Ovary (tissue), 9 donors: Measurements from ENCODE around the gene C12orf50. TPM values are rescaled to one million over a fixed set of nuclear protein-coding genes. Genes with fewer than 3 reads are reported as not detected.

Source experiments
- DNase-seq, 5 donors: peaks; one replicate each; pipeline ENCODE4 v3.0.0-alpha.2; 2019 to 2020
- H3K27ac ChIP-seq, 2 donors: fragments of 200-600 bp; one replicate each; pipeline versions ENCODE4 v1.5.1 to v1.8.0; 2019 to 2022
- H3K27me3 ChIP-seq: fragments of 200-600 bp; one replicate; pipeline ENCODE4 v1.8.0; 2022
- H3K36me3 ChIP-seq: fragments of 200-600 bp; sonication (generic); one replicate; pipeline ENCODE4 v1.5.1; 2019
- H3K4me1 ChIP-seq: one replicate; pipeline ENCODE4 v1.8.1; 2013; ENCODE audit warnings: mild to moderate bottlenecking, moderate library complexity; ENCODE audit not compliant: insufficient read depth
- H3K4me3 ChIP-seq: fragments of 200-600 bp; sonication (generic); one replicate; pipeline ENCODE4 v1.5.1; 2017
- H3K9me3 ChIP-seq, 2 donors: fragments of 200-600 bp in 1 of 2; sonication (generic) in 1 of 2; one replicate each; pipeline versions ENCODE4 v1.5.1 to v1.8.1; 2013 to 2019; ENCODE audit warnings: mild to moderate bottlenecking in 1 of 2, moderate library complexity in 1 of 2
- CTCF ChIP-seq, 3 donors: fragments of 450-650 bp in 2 of 3; fragments of 200-600 bp in 1 of 3; IDR thresholded peaks; one replicate each; pipeline versions ENCODE4 v1.5.1 to v1.8.0; 2016 to 2022; ENCODE audit warnings: antibody characterized with exemption in 3 of 3, mild to moderate bottlenecking in 1 of 3
- EP300 ChIP-seq: sonication (generic); formaldehyde crosslinking; IDR thresholded peaks from one replicate; pipeline ENCODE4 v1.6.1; 2017; ENCODE audit warnings: antibody characterized with exemption
- POLR2A ChIP-seq: fragments of 450-650 bp; IDR thresholded peaks from one replicate; pipeline ENCODE4 v1.6.1; 2017; ENCODE audit warnings: antibody characterized with exemption, mild to moderate bottlenecking, moderate library complexity
- WGBS, 3 donors: extraction: QIAGEN DNeasy Blood & Tissue Kit in 1 of 3; methylation state at CpG; one replicate each; pipeline versions ENCODE4 v1.1.5 to v1.1.7; 2013 to 2017; 5-methylcytosine and 5-hydroxymethylcytosine counted together
- intact Hi-C, 4 donors: fragments of 100-400 bp; cut with DNase I; formaldehyde crosslinking; loops; one replicate each; pipeline versions ENCODE4 v1.11.0 to v1.15.1; 2022 to 2023
- polyA plus RNA-seq, 2 donors: library from polyadenylated mRNA; stranded (reverse); fragments of 200-250 nt in 1 of 2; fragments of 350-450 nt in 1 of 2; fragmentation: Illumina TruSeq in 1 of 2; extraction: RNeasy Lipid Tissue Mini Kit (QIAGEN cat#74804) in 1 of 2; gene quantifications; one replicate each; pipeline ENCODE4 v1.2.3, GENCODE V29; 2013 to 2014
- total RNA-seq, 7 donors: library from RNA; depleted of rRNA in 2 of 7; stranded (reverse); fragments of >200 nt in 2 of 7; fragmentation: NEBNext Ultra II Directional in 3 of 7; extraction: Animal tissue kit (Norgen Biotek cat#: 25700) in 3 of 7; gene quantifications; one replicate each; pipeline versions ENCODE4 v1.1.0 to v1.2.4, GENCODE V29; 2016 to 2023
- donor health status: DM: no; HTN: no; CAD: no; lungs with moderate emphysema.
- donor health status: DM: no; HTN: no; CAD: no.
- donor health status: Bipolar disorder and iron deficiency.
- donor health status: DM: yes; HTN: yes; CAD: no.
- donor health status: DM: no; HTN: no; CAD: no.
- donor health status: DM: yes; HTN: yes; CAD: no.

C12orf50 gene
- total and polyA plus RNA-seq, 9 donors: 0.07 to 0.28 (median 0.20) TPM; not detected in 4

GRCh38 chr12:87991483-87991882 is 37.7 kb downstream of the C12orf50 start:
- Histone ChIP-seq H3K9me3 (no peaks in the 10 kb centered on the region), H3K36me3 (no peaks in the 10 kb centered on the region), H3K4me3 (no peak overlapping the region), H3K4me1 (no peaks in the 10 kb centered on the region), H3K27me3 (no peaks in the 10 kb centered on the region), H3K27ac (no peak overlapping the region)
- DNase-seq: no peak
- intact Hi-C loops: no loop called here
- no peak for TF ChIP-seq POLR2A
- no peak for TF ChIP-seq CTCF (IDR thresholded peaks at IDR 0.05)
- TF ChIP-seq EP300: no peak

GRCh38 chr12:87988534-87988933 is 40.7 kb downstream of the C12orf50 start:
- no peak for DNase-seq
- H3K4me1 ChIP-seq: no peaks in the 10 kb centered on the region
- no peaks in the 10 kb centered on the region for H3K36me3 ChIP-seq
- no peak overlapping the region for H3K27ac ChIP-seq
- no peak overlapping the region for H3K4me3 ChIP-seq
- intact Hi-C loops: no loop called here
- H3K9me3 ChIP-seq: no peaks in the 10 kb centered on the region
- TF ChIP-seq POLR2A: no peak
- TF ChIP-seq CTCF (IDR thresholded peaks at IDR 0.05): no peak
- TF ChIP-seq EP300: no peak
- no peaks in the 10 kb centered on the region for H3K27me3 ChIP-seq
- 53 to 62% (median 61%) methylated on average over 2 of the region's 2 CpGs for WGBS, 3 donors

GRCh38 chr12:87985069-87985675 is 44.0 kb downstream of the C12orf50 start:
- no peak overlapping the region for H3K4me3 ChIP-seq
- no peaks in the 10 kb centered on the region for H3K9me3 ChIP-seq
- WGBS, 3 donors: 82 to 90% (median 90%) methylated on average over 2 of the region's 2 CpGs
- no peaks in the 10 kb centered on the region for H3K27me3 ChIP-seq
- DNase-seq: no peak
- no peak for TF ChIP-seq CTCF (IDR thresholded peaks at IDR 0.05)
- TF ChIP-seq EP300: no peak
- no peak for TF ChIP-seq POLR2A
- no peaks in the 10 kb centered on the region for H3K4me1 ChIP-seq
- no peaks in the 10 kb centered on the region for H3K36me3 ChIP-seq
- no peak overlapping the region for H3K27ac ChIP-seq
- intact Hi-C loops: no loop called here

GRCh38 chr12:87982208-87982607 is 47.0 kb downstream of the C12orf50 start:
- H3K9me3 ChIP-seq: no peaks in the 10 kb centered on the region
- WGBS, 3 donors: 72 to 86% (median 80%) methylated on average over 1 of the region's 1 CpG
- H3K27ac ChIP-seq: no peak overlapping the region
- DNase-seq: no peak
- intact Hi-C loops: no loop called here
- no peaks in the 10 kb centered on the region for H3K27me3 ChIP-seq
- no peak for TF ChIP-seq EP300
- TF ChIP-seq CTCF (IDR thresholded peaks at IDR 0.05): no peak
- no peak for TF ChIP-seq POLR2A
- H3K36me3 ChIP-seq: no peaks in the 10 kb centered on the region
- H3K4me3 ChIP-seq: no peak overlapping the region
- H3K4me1 ChIP-seq: no peaks in the 10 kb centered on the region
